ENCODE results near the gene GNA15.
A peak's percentile ranks its signal among the peaks of the same experiment; 100 is the strongest.

GNA15 gene

DNA sequence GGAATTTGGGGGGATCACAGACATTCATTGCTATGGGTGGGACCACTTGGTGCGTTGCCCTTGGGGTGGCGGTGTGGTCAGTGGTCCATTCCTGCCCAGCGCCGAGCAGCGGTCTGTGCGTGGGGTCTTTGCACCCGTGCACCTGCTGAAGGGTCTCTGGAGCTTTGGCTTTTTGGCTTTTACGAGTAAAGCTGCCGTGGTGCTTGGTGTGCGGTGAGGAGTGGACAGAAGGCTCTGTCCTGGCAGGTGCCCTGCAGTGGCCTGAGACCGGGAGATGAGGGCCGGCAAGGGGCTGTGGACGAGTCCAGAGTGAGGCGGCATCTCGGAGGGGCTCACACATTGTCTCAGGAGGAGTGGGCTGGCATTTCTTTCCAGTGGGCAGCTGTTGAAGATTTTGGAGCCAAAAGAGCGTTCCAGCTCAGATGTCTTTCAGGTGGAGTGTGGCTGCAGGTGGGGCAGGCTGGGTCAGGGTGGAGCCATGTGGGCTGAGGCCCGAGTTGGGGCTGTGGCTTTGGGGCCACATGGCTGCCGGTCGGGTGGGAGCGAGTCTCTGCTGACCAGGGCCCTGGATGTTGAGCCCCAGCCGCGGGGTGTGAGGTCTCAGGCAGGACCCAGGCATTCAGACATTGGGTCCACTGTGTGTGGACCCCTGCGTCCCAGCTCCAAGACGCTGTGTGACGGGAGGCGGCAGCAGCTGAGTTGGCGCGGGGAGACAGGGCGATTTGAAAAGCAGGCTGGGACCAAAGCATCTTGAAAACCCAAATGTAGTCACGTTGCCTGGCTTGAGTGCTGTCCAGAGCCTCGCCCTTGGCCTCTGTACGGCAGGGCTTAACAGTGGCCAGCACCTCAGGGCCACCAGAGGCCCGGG lies 30.0 kb upstream of the GNA15 start:
- no peaks in the 10 kb centered on the region for H3K9me3 ChIP-seq (ENCODE audit: insufficient read depth, low read length, severe bottlenecking)
- ATAC-seq (ENCODE audit: insufficient read depth, low read depth): no peak
- no peak for DNase-seq
- no peaks in the 10 kb centered on the region for H3K27me3 ChIP-seq (ENCODE audit: insufficient read depth, low read length, poor library complexity)
- H3K79me2 ChIP-seq (ENCODE audit: insufficient read depth, low read length): peaks cover 84% of the 10 kb centered on the region
- H3K4me1 ChIP-seq (ENCODE audit: insufficient read depth, low read length): peaks cover 12% of the 10 kb centered on the region; the same call in 1 of the 2 replicates
- no peak overlapping the region for H3K4me3 ChIP-seq (ENCODE audit: low read depth in 1 of 2, low read length in 2 of 2)
- no peaks in the 10 kb centered on the region; the same call in 1 of the 2 replicates for H3K36me3 ChIP-seq (ENCODE audit: insufficient read depth, low read length)
- H3K27ac ChIP-seq (ENCODE audit: low read length): 0 out of 2 replicates have a peak overlapping the region, but pooled peaks have one; percentile 22
- peaks cover 41% of the 10 kb centered on the region for H4K20me1 ChIP-seq (ENCODE audit: insufficient read depth, low read length)
- no peak overlapping the region for H3K9ac ChIP-seq (ENCODE audit: low read depth, low read length)
- TF ChIP-seq EZH2 (IDR thresholded peaks at IDR 0.05; ENCODE audit: borderline replicate concordance, low read depth, low read length, severe bottlenecking): no peak
- TF ChIP-seq, protein P1, sequence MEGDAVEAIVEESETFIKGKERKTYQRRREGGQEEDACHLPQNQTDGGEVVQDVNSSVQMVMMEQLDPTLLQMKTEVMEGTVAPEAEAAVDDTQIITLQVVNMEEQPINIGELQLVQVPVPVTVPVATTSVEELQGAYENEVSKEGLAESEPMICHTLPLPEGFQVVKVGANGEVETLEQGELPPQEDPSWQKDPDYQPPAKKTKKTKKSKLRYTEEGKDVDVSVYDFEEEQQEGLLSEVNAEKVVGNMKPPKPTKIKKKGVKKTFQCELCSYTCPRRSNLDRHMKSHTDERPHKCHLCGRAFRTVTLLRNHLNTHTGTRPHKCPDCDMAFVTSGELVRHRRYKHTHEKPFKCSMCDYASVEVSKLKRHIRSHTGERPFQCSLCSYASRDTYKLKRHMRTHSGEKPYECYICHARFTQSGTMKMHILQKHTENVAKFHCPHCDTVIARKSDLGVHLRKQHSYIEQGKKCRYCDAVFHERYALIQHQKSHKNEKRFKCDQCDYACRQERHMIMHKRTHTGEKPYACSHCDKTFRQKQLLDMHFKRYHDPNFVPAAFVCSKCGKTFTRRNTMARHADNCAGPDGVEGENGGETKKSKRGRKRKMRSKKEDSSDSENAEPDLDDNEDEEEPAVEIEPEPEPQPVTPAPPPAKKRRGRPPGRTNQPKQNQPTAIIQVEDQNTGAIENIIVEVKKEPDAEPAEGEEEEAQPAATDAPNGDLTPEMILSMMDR (IDR thresholded peaks at IDR 0.05; ENCODE audit: borderline replicate concordance, extremely low read depth, low read length, poor library complexity, severe bottlenecking): no peak
- H2AFZ ChIP-seq (ENCODE audit: low read depth, low read length): no peak overlapping the region
- no peak overlapping the region for H3K4me2 ChIP-seq (ENCODE audit: insufficient read depth, low read length)

- peaks cover 5% of the 10 kb centered on the region; the same call in 1 of the 2 replicates for H3K36me3 ChIP-seq (ENCODE audit: insufficient read depth, low read length)
- H3K4me1 ChIP-seq (ENCODE audit: insufficient read depth, low read length): peaks cover 12% of the 10 kb centered on the region; the same call in 1 of the 2 replicates
- H3K9me3 ChIP-seq (ENCODE audit: insufficient read depth, low read length, severe bottlenecking): no peaks in the 10 kb centered on the region
- H2AFZ ChIP-seq (ENCODE audit: low read depth, low read length): no peak overlapping the region
- no peak for ATAC-seq (ENCODE audit: insufficient read depth, low read depth)
- TF ChIP-seq EZH2 (IDR thresholded peaks at IDR 0.05; ENCODE audit: borderline replicate concordance, low read depth, low read length, severe bottlenecking): no peak
- TF ChIP-seq, protein P1 (IDR thresholded peaks at IDR 0.05; ENCODE audit: borderline replicate concordance, extremely low read depth, low read length, poor library complexity, severe bottlenecking): no peak
- H3K4me3 ChIP-seq (ENCODE audit: low read depth in 1 of 2, low read length in 2 of 2): no peak overlapping the region
- H4K20me1 ChIP-seq (ENCODE audit: insufficient read depth, low read length): peaks cover 34% of the 10 kb centered on the region
- no peak for DNase-seq
- H3K4me2 ChIP-seq (ENCODE audit: insufficient read depth, low read length): no peak overlapping the region
- H3K79me2 ChIP-seq (ENCODE audit: insufficient read depth, low read length): peaks cover 80% of the 10 kb centered on the region
- no peak overlapping the region for H3K27ac ChIP-seq (ENCODE audit: low read length)
- no peaks in the 10 kb centered on the region for H3K27me3 ChIP-seq (ENCODE audit: insufficient read depth, low read length, poor library complexity)
- no peak overlapping the region for H3K9ac ChIP-seq (ENCODE audit: low read depth, low read length)
Measured at GRCh38 chr19:3106509-3107141, 29.2 kb upstream of the GNA15 start.

- Histone ChIP-seq H3K4me1 (ENCODE audit: insufficient read depth, low read length) (peaks cover 12% of the 10 kb centered on the region; the same call in 1 of the 2 replicates), H3K36me3 (ENCODE audit: insufficient read depth, low read length) (peaks cover 7% of the 10 kb centered on the region; the same call in 1 of the 2 replicates), H3K4me2 (ENCODE audit: insufficient read depth, low read length) (no peak overlapping the region), H3K9ac (ENCODE audit: low read depth, low read length) (no peak overlapping the region), H3K79me2 (ENCODE audit: insufficient read depth, low read length) (peaks cover 74% of the 10 kb centered on the region), H3K9me3 (ENCODE audit: insufficient read depth, low read length, severe bottlenecking) (no peaks in the 10 kb centered on the region), H4K20me1 (ENCODE audit: insufficient read depth, low read length) (peaks cover 29% of the 10 kb centered on the region), H3K27ac (ENCODE audit: low read length) (peak overlapping the region; percentile 22), H3K27me3 (ENCODE audit: insufficient read depth, low read length, poor library complexity) (no peaks in the 10 kb centered on the region), H2AFZ (ENCODE audit: low read depth, low read length) (no peak overlapping the region), H3K4me3 (ENCODE audit: low read depth in 1 of 2, low read length in 2 of 2) (no peak overlapping the region)
- ATAC-seq (ENCODE audit: insufficient read depth, low read depth): no peak
- DNase-seq: no peak
- no peak for TF ChIP-seq EZH2 (IDR thresholded peaks at IDR 0.05; ENCODE audit: borderline replicate concordance, low read depth, low read length, severe bottlenecking)
- TF ChIP-seq, protein P1 (IDR thresholded peaks at IDR 0.05; ENCODE audit: borderline replicate concordance, extremely low read depth, low read length, poor library complexity, severe bottlenecking): no peak
Measured at GRCh38 chr19:3107658-3108057, 28.2 kb upstream of the GNA15 start.
